DMS 273 (cell line): Measurements from ENCODE around the gene CCNK.

Experiments
- DNase-seq: peaks from one replicate; lab custom pipeline; 2025; ENCODE audit not compliant: unreplicated experiment; lab: John Stamatoyannopoulos, UW

CCNK gene

DNA sequence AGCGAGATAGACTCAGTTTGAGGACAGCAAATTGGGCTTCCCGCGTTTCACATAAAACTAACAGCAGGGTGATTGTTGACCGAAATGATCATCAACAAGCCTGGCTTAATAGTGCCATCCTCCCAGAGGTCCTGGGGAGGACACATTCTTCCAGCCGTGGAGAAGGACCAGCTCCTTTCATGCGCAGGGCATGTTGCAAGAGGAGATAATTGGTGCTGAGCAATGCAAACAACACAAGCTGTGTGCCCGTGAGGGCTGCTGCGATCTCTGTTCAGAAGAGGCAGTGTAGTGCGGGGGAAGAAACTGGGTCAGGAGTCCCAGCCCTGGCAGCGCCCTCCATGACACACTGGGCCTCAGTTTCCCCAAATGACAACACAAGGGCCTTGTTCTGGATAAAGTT, 68.5 kb downstream of the CCNK start:
- DNase-seq = no peak

DNA sequence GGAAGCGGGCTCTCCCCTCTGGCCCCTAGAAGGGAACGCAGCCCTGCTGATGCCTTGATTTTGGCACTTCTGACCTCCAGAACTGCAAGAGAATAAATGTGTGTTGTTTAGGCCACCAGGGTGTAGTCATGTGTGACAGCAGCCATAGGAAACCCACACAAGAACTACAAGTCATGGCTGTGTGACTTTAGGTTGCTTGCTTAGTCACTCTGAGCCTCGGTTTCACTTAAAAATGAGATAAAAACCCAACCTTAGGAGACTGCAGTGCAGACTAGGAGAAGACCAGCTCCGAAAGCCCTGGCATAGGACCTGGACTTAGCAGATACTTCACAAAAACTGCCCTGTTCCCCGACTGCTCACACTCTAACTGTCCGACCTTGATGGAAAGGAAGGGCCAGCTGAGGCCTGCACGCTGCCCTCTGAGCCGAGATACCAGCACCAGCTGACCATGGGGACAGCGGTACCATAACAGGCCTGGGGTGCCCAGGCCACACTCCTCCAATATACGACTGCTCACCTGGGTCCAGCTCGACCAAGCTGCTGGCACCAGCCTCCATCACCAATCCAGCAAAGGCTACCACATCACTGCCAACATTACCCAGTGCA, 69.3 kb downstream of the CCNK start:
- no peak for DNase-seq

DNA sequence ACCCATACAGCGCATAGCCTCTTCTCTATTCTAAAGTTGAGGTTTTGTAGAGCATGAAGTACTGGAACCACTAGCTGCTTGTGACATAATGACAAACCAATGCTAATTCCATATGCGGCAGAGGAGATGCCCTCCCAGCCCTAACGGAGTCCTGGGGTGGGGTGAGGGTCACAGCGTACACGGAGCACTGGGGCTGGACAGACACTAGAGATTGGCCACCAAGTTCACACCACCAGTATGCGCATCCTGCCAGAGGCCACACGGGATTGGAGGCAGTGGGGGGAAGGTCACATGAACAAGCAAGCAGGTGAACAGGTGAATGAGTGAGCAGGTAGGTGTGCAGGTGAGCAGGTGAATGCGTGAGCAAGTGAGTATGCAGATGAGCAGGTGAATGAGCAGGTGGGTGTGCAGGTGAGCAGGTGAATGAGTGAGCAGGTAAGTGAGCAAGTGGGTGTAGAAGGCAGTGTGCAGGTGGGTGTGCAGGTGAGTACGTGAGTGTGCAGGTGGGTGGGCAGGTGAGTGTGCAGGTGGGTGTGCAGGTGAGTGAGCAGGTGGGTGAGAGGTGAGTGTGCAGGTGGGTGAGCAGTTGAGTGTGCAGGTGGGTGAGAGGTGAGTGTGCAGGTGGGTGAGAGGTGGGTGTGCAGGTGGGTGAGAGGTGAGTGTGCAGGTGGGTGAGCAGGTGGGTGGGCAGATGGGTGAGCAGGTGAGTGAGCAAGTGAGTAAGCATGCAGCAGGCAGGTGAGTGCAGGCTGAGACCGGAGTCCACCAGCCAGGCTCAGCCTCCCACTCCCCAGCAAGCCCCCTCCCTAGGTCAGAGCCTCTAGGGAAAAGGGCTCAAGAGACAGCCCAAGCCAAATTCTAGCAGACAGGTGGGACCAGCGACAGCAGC, 70.1 kb downstream of the CCNK start:
- DNase-seq = no peak

DNA sequence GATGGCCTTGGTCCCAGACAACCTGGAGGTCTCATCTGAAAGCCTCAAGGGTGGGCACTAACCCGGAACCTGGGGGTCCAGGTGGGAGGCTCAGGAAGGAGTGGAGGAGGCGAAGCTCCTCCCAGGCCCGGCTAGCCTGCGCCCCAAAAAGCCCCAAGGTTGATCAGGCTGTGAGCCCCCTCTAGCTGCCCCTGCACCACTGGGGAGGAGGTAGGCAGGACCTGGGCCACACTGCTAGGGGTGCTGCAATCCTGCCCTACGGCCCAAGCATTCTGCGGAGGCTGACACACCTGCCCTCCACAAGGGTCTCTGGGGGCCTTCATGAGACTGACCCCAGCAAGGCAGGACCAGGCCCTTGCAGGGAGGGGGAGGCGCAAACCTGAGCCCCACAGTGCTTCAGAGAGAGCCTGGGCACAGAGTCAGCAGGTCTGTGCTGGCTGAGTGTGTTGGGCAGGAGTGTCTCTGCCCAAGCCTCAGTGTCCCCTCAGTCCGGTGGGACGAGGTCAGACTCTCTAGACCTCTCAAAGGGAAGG, 70.9 kb downstream of the CCNK start:
- DNase-seq = no peak

DNA sequence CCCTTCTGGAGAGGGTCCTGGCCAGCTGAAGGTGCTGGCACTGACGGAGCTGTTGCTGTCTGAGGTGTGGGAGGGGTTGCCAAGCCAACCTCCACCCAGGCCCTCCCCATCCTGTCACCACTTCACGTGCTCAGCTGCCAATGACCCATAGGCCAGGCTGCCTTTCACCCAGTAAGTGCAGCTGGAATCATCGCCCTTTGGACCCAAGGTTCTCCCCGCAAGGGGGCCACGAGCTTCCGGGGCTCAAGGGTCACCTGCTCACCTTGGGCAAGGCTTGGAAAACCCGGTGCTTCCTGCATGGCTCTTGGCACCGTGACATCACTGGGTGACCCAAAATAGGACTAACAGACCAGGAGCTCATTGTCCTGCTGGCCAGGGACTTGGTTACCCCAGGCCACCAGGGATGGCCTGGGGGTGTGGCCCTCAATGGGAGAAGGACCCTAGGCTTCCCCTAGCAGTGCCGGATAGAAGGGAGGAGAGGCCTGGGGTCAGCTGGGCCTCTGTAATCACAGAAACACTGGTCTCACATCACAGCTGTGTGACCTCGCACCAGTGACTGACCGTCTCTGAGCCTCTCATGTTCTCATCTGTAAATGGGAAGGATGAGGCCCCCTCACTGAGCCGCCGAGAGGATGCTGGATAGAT, 71.5 kb downstream of the CCNK start:
- no peak for DNase-seq

DNA sequence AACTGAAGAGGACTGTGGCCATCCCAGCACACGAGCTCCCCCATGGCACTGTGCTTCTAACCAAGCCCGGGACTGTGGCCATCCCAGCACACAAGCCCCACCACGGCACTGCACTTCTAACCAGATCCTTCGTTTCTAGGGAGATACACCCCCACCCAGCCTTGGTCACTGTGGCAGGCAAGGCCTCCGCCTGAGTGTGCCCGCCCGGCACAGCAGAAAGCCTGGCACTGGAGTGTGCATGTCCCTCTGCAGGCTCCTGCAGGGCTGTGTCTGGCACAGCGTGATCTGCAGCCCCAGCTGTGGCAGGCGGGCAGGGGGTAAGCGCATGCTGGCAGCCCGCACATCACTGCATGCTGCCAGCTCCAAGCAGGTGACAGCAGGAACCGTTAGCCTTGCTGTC, 73.0 kb downstream of the CCNK start:
- no peak for DNase-seq

DNA sequence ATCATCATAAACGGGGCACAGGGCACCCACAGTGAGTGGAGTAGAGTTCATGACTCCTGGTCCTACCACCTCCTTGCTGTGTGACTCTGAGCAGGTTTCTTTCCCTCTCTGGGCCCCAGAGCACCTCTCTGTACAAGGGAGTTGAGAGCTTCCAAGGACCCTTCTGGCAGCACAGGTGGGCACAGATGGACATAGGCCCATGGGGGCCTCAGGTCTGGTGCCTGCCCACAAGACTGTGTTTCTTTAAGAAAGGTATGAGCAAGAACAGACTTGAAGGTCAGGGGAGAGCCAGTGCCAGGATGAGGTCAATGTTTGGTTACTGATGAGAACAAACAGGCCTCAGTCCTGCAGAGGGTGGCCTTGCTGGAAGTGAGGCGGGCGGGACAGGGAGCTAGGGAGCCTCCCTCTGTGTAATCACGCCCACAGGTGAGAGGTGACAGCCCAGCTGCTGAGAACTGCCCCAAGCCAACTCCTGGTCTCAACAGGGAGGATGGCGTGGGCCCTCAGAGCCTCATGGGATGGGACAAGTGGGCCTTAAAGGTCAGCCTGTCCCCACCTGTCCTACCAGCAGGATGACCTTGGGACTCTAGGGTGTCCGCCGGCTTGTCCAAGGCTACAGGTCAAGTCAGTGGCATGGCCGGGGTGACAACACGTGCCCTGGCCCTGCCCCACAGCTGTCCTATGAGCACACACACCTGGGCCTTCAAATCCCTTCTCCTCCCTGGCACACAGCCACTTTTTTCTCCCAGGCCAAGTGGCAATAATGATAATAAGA, 73.7 kb downstream of the CCNK start:
- DNase-seq = no peak

DNA sequence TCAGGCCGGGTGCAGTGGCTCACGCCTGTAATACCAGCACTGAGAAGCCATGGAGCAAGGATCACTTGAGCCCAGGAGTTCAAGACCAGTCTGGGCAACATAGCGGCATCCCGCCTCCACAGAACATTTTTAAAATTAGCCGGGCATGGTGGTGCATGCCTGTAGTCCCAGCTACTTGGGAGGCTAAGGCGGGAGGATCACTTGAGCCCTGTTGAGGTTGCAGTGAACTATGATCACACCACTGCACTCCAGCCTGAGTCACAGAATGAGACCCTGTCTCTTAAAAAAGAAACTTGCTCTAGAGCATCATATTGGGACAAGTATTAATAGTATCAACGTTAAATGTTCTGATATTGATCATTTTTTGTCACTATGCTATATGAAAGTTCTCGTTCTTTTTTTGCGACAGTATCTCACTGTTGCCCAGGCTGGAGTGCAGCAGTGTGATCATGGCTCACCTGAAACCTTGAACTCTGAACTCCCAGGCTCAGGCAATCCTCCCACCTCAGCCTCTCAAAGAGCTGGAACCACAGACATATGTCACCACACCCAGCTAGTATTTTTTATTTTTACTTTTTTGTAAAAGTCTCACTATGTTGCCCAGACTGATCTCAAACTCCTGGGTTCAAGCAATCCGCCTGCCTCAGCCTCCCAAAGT, 75.1 kb downstream of the CCNK start:
- no peak for DNase-seq

DNA sequence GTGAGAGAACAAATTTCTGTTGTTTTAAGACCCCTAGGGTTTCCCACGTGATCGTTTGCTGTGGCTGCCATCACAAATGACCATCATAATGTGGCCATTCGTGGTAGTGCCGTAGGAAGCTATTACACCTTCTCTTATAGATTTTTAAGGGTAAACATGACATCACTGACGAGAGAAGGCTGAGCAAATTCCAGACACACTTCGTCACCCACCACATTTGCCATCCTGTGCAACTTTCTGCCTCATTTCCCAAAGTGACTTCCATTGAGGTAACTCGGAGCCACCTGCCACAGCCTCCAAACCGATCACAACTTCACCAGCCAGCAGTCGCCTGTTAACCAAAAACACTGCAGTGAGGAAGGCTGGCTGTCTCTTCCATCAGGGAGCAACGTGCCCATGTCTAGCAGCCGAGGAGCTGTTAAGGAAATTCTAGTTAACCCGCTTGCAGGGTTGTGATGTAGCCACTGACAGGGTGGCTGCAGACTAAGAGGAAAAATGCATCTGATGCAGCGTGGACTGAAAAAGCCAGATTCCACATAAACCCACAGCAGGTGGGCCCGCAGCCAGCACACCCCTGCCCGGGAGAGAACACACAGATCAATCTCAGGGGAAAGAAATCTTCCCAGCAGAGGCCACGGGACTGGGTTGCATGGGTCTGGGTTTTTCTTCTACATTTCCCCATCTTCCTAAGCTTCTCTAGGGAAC, 78.2 kb downstream of the CCNK start:
- no peak for DNase-seq

DNA sequence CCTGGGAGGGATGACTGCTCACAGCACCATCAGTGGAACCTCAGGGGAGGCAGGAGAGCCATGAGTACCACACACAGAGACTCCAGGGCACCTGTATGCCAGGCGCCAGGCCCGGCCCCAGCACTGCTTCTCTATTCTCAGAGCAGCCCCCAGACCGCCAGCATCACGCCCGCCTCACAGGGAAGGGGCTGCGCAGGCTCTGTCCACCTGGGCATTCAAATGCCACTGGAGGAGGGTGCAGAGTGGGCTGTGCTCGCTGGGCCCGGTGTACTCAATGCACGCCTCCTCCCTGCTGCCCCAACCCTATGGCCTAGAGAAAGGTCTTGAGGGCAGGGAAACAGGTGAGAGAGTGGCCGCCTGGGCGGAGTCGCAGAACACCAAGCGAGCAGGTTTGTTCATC, 79.2 kb downstream of the CCNK start:
- DNase-seq = no peak

DNA sequence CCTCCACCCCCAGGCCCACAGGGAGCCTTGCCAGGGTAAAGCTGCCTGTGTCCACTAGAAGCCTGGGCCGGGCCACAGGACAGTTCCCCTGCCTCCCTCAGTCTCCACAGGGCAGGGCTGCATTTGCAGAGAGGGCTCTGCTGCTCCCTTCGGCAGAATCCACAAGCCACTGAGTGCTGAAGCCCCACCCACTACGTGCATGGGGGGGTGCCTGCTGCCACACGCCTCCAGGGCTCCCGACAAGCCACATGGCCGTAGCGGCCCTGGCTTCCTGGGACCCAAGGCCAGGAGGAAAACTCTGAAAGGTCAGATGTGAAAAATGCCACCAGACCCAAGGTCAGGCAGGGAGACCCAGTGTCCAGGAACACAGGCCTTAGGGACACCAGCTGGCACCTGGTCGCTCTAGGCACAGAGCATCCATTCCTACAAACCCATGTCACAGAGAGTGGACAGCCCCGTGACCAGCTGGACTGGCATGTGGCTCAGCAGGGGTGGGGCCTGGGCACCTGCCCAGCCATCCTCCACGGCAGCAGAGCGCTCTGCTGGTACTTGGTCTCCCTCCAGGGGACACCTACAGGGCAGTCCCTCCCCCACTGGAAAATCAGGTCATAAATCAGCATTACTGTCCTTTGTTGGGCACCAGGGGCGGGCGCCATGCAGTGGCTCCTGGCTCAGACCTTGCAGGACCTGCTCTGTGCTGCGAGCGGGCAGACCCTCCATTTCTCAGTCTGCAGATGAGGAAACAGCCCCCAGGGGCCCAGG, 79.9 kb downstream of the CCNK start:
- peak; percentile 36 for DNase-seq

DNA sequence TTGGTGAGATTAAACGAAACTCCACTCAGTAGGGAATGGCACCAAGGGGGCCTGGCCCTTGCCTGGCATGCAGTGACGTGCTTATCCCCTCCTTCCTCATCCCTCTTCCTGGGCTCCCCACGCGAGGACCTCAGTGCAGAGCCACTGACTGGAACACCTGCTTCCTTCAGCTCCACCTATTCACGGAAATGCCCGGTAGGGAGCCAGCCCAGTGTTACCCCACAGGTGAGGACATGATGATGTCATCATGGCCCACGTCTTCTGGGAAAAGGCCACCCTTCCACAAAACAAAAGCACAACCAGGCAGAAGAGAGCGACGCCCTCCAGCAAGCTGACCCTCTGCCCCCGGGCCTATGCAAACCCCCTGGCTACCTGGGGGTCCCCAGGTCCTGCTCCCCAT, 80.7 kb downstream of the CCNK start:
- DNase-seq = no peak
